NAMALWA (cell line): ENCODE results near the gene TIFAB.

Experiments
- DNase-seq: peaks from one replicate; pipeline ENCODE4 v3.0.0-alpha.2; 2015; ENCODE audit warnings: low spot score

The TIFAB gene

DNA sequence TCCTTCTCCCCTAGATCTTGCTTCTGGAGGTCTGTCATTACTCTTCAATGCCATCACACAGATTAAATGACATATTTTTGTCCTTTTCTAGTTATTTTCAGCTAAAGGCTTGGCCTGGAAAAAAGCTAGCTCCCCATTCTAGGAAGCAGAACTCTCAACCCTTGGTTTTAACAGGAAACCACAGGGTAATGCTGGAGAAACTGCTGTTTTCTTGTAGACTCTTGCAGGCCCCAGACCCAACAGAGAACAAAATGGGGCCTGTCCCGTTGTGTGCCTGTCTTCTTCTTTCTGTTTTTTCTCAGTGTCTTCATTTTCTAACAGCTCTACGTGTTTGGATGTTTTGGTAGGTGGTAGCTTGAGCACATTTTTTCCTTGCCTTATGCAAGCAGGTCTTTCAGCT, 26.5 kb downstream of the TIFAB start:
- DNase-seq: no peak

DNA sequence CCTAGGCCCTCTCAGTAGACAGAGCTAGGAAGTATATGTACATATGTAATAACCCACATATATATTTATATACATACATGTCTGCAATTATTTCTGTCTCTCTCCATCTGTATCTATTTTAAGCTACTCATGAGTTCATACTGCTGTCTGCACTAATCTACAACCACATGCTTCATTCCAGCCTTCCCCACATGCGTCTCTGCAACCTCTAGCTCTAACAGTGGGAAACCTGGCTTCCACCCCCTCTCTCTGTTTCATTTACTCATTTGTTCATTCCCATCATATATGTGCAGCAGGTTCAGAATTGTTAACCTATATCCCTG, 28.3 kb downstream of the TIFAB start:
- no peak for DNase-seq

- no peak for DNase-seq
Measured at GRCh38 chr5:135423146-135423845, 28.9 kb downstream of the TIFAB start.

- no peak for DNase-seq
Measured at GRCh38 chr5:135422419-135422818, 29.7 kb downstream of the TIFAB start.

DNA sequence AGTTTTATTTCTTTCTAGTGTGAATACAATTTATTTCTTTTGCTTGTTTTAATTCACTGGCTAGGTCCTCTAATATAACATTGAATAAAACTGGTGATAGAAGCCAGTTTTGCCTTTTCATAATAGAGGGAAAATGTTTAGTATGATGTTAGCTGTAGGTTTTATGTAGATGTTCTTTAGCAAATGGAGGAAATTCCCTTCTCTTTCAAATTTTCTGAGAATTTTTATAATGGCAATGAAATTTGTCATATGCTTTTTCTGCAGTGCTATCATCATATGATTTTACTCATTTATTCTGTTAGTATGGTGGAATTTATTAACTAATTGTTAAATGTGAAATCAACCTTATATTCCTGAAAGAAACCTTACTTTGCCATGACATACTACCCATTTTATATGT, 35.1 kb downstream of the TIFAB start:
- no peak for DNase-seq

DNA sequence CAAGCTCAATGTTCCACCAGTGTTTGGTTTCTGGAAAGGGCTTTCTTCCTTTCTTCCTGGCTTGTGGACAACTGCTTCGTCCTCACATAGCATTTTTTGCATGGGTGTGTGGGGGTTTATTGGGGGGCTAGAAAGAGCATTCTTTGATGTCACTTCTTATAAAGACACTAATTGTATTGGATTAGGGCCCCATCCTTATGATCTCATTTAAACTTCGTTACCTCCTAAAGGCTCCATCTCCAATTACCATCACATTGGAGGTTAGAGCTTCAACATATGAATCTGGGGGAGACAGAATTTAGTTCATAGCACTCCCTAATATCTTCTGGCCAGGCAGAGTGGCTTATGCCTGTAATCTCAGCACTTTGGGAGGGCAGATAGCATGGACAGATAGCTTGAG, 47.1 kb downstream of the TIFAB start:
- no peak for DNase-seq

GRCh38 chr5:135402031-135402430, 50.1 kb downstream of the TIFAB start:
- DNase-seq: no peak

DNA sequence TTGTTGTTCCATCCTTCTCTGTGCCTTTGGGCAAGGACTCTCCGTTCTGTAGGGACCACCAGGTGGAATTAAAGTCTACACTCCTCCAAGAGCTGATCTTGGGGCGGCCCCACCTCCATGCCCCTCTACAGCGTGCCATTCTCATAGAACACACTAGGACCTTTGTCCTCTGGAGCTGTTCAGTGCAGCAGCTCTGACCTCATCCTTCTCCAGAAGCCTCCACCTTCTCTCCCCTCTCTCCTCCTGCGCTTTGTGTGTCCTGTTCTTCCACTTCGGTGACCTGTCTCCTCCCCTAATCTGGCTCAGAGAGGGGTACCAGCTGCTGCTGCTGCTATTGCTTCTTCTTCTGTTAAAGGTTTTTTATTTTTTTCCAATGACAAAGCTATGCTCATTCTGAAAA, 51.3 kb downstream of the TIFAB start:
- no peak for DNase-seq

- DNase-seq: no peak
Measured at GRCh38 chr5:135399794-135400542, 52.2 kb downstream of the TIFAB start.

DNA sequence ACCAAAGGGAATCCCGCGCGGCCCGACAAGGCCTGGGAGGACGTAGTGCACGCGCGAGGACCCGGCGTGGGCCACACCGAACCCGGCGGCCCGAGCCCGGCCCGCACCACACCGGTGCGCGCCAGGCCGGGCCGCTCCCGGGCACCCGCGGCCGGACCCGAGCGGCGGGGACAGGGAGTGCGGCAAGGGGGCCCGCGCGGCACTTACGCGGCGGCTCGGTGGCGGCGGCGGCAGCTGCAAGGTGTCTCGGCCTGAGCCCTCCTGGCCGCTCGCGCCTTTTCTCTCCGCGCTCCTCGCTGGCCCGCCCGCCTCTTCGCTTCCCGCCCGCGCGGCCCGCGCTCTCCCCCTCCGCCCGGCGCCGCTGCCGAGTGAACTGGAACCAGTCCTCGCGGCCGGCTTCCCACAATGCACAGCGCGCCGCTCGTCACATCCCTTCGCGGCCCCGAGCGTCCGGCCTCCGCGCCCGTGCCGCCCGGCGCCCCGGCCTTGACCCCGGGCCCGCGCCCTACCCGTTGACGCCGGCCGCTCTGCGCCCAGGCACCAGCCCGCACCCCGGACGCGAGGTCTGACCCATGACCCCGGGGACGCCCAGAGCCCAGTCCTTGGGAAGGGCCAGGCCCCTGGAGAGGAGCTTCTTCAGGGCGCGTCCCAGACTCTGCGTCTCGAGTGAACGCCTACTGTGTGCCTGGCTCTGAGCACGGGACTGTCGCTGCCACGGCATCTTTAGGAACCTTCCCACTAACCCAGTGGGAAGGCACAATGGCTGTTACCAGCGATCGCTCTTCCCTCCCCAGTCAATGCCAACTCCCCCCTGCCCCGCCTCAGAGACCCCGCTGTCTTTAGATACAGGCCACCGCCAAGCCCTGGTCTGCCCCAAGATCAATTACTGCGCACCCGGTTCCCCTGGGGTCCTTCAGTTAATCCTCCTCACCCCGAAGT, 53.0 kb downstream of the TIFAB start, which contains the start of gene MACROH2A1:
Gene MACROH2A1 (minus strand): TSS at position 377 of the 939 bp plus-strand sequence. CDS start 10,138 bp downstream, outside the sequence.
- DNase-seq: peak; percentile 84

GRCh38 chr5:135398160-135398854, 53.8 kb downstream of the TIFAB start:
- DNase-seq: peak; percentile 45
